Fibroblast of skin of abdomen (primary cell): ENCODE results near the gene OTUD6A.
A peak's percentile ranks its signal among the peaks of the same experiment; 100 is the strongest.
"Not testable (repeated sequence)": the region's sequence is repeated elsewhere in the genome, so short reads cannot be mapped to it uniquely, and the experiment has no call there.

Source experiments
- DNase-seq: peaks from one replicate; pipeline ENCODE4 v3.0.0-alpha.2; 2013

OTUD6A gene

GRCh38 chrX:70049406-70049805 is 12.9 kb upstream of the OTUD6A start:
- DNase-seq, result no peak

- no peak for DNase-seq
These were observed 12.3 kb upstream of the OTUD6A start, which contains the start of gene AWAT2 for GRCh38 chrX:70049925-70050324. Gene AWAT2, minus strand, starts transcription at chrX:70049938. Its CDS starts 6 bp downstream, at chrX:70049932.

GRCh38 chrX:70052895-70053615 is 9.2 kb upstream of the OTUD6A start:
- DNase-seq, result no peak

GRCh38 chrX:70054391-70054790 is 7.9 kb upstream of the OTUD6A start:
- no peak for DNase-seq

GRCh38 chrX:70062961-70063550 is 799 bp downstream of the OTUD6A start:
- DNase-seq, result no peak

GRCh38 chrX:70066646-70067045 is 4.4 kb downstream of the OTUD6A start:
- no peak for DNase-seq

- no peak for DNase-seq
These were observed 17.0 kb downstream of the OTUD6A start for GRCh38 chrX:70079297-70079696.

GRCh38 chrX:70079870-70080269 is 17.6 kb downstream of the OTUD6A start:
- DNase-seq, result no peak

- no peak for DNase-seq
These were observed 20.5 kb downstream of the OTUD6A start for GRCh38 chrX:70082723-70083122.

GRCh38 chrX:70084592-70085240 is 22.5 kb downstream of the OTUD6A start:
- no peak for DNase-seq

GRCh38 chrX:70087857-70088630 is 25.8 kb downstream of the OTUD6A start:
- DNase-seq, result peak; percentile 59

- no peak for DNase-seq
These were observed 26.5 kb downstream of the OTUD6A start for GRCh38 chrX:70088751-70089150.

- peak; percentile 69 for DNase-seq
These were observed 27.5 kb downstream of the OTUD6A start for GRCh38 chrX:70089604-70090297.

- DNase-seq, result no peak
These were observed 30.0 kb downstream of the OTUD6A start for GRCh38 chrX:70092247-70092646.

- DNase-seq, result peak; percentile 21
These were observed 33.8 kb downstream of the OTUD6A start for GRCh38 chrX:70096052-70096451.

GRCh38 chrX:70105229-70105628 is 43.0 kb downstream of the OTUD6A start:
- DNase-seq, result no peak

GRCh38 chrX:70111436-70112026 is 49.3 kb downstream of the OTUD6A start:
- not testable (repeated sequence) for DNase-seq
